Stomach (tissue), 9 donors: ENCODE results near the gene DCST2. TPM values are rescaled to one million over a fixed set of nuclear protein-coding genes. Genes with fewer than 3 reads are reported as not detected.

Experiments used
- DNase-seq, 2 donors: peaks; one replicate each; pipeline versions ENCODE4 v3.0.0 to v3.0.0-alpha.2; 2013 to 2019
- H3K27ac ChIP-seq, 5 donors: fragments of 200-600 bp in 4 of 5; sonication (generic) in 4 of 5; one replicate each; pipeline ENCODE4 v1.5.1; 2013 to 2019; ENCODE audit warnings: mild to moderate bottlenecking in 1 of 5, moderate library complexity in 1 of 5
- H3K27me3 ChIP-seq, 3 donors: fragments of 200-600 bp; sonication (generic); one replicate each; pipeline ENCODE4 v1.5.1; 2017 to 2019; ENCODE audit warnings: mixed run types in 1 of 3
- H3K36me3 ChIP-seq, 4 donors: fragments of 200-600 bp; sonication (generic); 1 replicate in 3 of 4; 2 replicates in 1 of 4; pipeline ENCODE4 v1.5.1; 2016 to 2019
- H3K4me1 ChIP-seq, 4 donors: fragments of 200-600 bp; sonication (generic); one replicate each; pipeline ENCODE4 v1.5.1; 2016 to 2019
- H3K4me3 ChIP-seq, 4 donors: fragments of 200-600 bp; sonication (generic) in 3 of 4; one replicate each; pipeline ENCODE4 v1.5.1; 2016 to 2019; ENCODE audit warnings: mild to moderate bottlenecking in 1 of 4
- H3K9me3 ChIP-seq, 4 donors: fragments of 200-600 bp; sonication (generic); one replicate each; pipeline ENCODE4 v1.5.1; 2016 to 2019
- EP300 ChIP-seq: sonication (generic); formaldehyde crosslinking; IDR thresholded peaks from one replicate; pipeline ENCODE4 v1.6.1; 2017; ENCODE audit warnings: antibody characterized with exemption
- POLR2A ChIP-seq, 4 donors: fragments of 450-650 bp; IDR thresholded peaks; one replicate each; pipeline ENCODE4 v1.6.1; 2016; ENCODE audit warnings: antibody characterized with exemption in 4 of 4, control low read depth in 2 of 4, mild to moderate bottlenecking in 1 of 4, moderate library complexity in 1 of 4
- POLR2AphosphoS5 ChIP-seq, 3 donors: sonication (generic); formaldehyde crosslinking; IDR thresholded peaks; one replicate each; pipeline ENCODE4 v1.6.1; 2016; ENCODE audit warnings: antibody characterized with exemption in 3 of 3
- WGBS, 5 donors: extraction: QIAGEN DNeasy Blood & Tissue Kit in 3 of 5; methylation state at CpG; one replicate each; pipeline versions ENCODE4 v1.1.5 to v1.1.7; 2013 to 2018; 5-methylcytosine and 5-hydroxymethylcytosine counted together
- intact Hi-C: fragments of 100-400 bp; cut with DNase I; formaldehyde crosslinking; loops from one replicate; pipeline ENCODE4 v1.15.1; 2023; ENCODE audit warnings: low total_unique reads
- polyA plus RNA-seq, 3 donors: library from polyadenylated mRNA; stranded (reverse); fragments of 200-250 nt; gene quantifications; one replicate each; pipeline ENCODE4 v1.2.3, GENCODE V29; 2013
- total RNA-seq, 5 donors: library from RNA; depleted of rRNA; stranded (reverse); fragments of >200 nt; gene quantifications; one replicate each; pipeline versions ENCODE4 v1.1.0 to v1.2.3, GENCODE V29; 2014 to 2016
- TF ChIP-seq, protein P1 (sequence below), 7 experiments: fragments of 450-650 bp in 4 of 7; fragments of 200-600 bp in 3 of 7; sonication (generic) in 3 of 7; IDR thresholded peaks; one replicate each; pipeline ENCODE4 v1.5.1; 2016 to 2019; ENCODE audit warnings: antibody characterized with exemption in 7 of 7, control low read depth in 2 of 7, mild to moderate bottlenecking in 1 of 7
- donor health status: healthy with polysubstance abuse.
- donor health status: Bipolar disorder and iron deficiency.
- donor health status: healthy.

The DCST2 gene
- total and polyA plus RNA-seq, 8 donors: 1.6 to 158 (median 6.4) TPM; not detected in 4

DNA sequence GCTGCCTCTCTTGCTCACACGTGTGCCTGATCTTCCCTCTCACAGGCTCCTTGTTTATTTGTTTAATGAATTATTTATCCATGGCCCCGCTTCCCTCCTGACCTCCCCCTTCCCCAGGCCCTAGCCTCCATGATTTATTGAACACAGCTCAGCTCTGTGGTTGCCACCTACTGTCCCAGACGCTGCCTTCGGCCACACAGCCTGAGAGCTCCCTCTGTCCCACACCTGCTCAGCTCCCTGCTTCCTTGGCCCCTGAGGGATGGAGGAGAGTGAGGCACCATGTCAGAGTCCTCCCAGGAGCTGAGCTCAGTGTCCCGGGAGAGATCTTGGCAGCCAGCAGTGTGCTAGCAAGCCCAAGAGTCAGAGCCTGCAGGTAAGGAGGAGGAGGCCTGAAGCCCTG lies 42.0 kb upstream of the DCST2 start:
- H3K27ac ChIP-seq: no peak overlapping the region
- no peaks in the 10 kb centered on the region for H3K9me3 ChIP-seq
- no peak for TF ChIP-seq EP300
- TF ChIP-seq POLR2AphosphoS5 (IDR thresholded peaks at IDR 0.05): no peak
- TF ChIP-seq, protein P1, sequence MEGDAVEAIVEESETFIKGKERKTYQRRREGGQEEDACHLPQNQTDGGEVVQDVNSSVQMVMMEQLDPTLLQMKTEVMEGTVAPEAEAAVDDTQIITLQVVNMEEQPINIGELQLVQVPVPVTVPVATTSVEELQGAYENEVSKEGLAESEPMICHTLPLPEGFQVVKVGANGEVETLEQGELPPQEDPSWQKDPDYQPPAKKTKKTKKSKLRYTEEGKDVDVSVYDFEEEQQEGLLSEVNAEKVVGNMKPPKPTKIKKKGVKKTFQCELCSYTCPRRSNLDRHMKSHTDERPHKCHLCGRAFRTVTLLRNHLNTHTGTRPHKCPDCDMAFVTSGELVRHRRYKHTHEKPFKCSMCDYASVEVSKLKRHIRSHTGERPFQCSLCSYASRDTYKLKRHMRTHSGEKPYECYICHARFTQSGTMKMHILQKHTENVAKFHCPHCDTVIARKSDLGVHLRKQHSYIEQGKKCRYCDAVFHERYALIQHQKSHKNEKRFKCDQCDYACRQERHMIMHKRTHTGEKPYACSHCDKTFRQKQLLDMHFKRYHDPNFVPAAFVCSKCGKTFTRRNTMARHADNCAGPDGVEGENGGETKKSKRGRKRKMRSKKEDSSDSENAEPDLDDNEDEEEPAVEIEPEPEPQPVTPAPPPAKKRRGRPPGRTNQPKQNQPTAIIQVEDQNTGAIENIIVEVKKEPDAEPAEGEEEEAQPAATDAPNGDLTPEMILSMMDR (IDR thresholded peaks at IDR 0.05): no peak
- no peak for TF ChIP-seq POLR2A (IDR thresholded peaks at IDR 0.05)
- H3K27me3 ChIP-seq: peaks cover 8 to 22% (median 21%) of the 10 kb centered on the region in 3 donors
- no peak for DNase-seq
- no peaks in the 10 kb centered on the region for H3K36me3 ChIP-seq
- peaks cover 31 to 42% (median 39%) of the 10 kb centered on the region in 4 donors for H3K4me1 ChIP-seq
- no peak overlapping the region for H3K4me3 ChIP-seq
- intact Hi-C loops: no loop called here
- 56 to 71% (median 58%) methylated on average over 5 of the region's 5 CpGs for WGBS, 5 donors

DNA sequence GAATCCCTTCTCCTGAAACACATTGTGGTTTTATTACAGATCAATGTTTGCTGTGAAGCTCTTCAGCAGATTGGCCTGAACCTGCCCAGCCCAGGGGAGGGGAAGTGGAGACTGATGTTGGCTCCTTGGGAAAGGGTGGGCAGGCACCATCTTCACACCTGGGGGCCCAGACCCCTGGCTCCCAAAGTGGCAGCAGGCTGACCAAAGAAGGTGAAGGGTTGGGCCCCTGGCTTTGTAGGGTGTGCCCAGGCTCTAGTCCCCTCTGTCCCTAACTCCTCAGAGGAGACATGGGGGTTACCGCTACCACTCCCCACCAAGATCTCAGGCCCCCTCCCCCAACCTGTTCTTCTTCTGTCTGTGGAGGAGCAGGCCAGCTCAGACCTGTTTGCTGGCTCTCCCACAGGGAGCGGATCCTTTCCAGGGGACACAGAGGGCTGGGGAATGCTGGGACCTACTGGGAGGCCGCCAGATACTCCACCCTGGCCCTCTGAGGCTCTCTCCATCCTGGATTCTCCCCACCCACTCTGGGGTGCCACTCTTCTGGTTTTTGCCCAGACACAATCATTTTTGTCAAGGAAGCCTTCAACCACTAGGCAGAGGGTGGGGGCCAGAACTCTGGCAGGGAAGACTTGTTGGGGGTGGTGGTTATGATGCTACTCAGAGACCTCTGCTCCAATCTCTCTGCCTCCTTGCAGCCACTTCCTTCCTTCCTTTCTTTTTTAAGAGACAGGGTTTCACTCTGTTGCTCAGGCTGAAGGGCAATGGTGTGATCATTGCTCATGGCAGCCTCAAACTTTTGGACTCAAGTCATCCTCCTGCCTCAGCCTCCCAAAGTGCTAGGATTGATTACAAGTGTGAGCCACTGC lies 40.0 kb upstream of the DCST2 start:
- intact Hi-C loops: no loop called here
- Histone ChIP-seq H3K27ac (no peak overlapping the region), H3K4me1 (peaks cover 19 to 34% (median 28%) of the 10 kb centered on the region in 4 donors), H3K27me3 (peaks cover 0 to 3% (median 1%) of the 10 kb centered on the region in 3 donors), H3K4me3 (no peak overlapping the region), H3K9me3 (no peaks in the 10 kb centered on the region), H3K36me3 (peaks cover 0 to 11% (median 8%) of the 10 kb centered on the region in 4 donors)
- 87 to 98% (median 94%) methylated on average over 3 of the region's 3 CpGs for WGBS, 5 donors
- DNase-seq: no peak
- TF ChIP-seq, protein P1 (IDR thresholded peaks at IDR 0.05): no peak
- TF ChIP-seq POLR2AphosphoS5 (IDR thresholded peaks at IDR 0.05) (no peak), POLR2A (IDR thresholded peaks at IDR 0.05) (no peak), EP300 (no peak)

DNA sequence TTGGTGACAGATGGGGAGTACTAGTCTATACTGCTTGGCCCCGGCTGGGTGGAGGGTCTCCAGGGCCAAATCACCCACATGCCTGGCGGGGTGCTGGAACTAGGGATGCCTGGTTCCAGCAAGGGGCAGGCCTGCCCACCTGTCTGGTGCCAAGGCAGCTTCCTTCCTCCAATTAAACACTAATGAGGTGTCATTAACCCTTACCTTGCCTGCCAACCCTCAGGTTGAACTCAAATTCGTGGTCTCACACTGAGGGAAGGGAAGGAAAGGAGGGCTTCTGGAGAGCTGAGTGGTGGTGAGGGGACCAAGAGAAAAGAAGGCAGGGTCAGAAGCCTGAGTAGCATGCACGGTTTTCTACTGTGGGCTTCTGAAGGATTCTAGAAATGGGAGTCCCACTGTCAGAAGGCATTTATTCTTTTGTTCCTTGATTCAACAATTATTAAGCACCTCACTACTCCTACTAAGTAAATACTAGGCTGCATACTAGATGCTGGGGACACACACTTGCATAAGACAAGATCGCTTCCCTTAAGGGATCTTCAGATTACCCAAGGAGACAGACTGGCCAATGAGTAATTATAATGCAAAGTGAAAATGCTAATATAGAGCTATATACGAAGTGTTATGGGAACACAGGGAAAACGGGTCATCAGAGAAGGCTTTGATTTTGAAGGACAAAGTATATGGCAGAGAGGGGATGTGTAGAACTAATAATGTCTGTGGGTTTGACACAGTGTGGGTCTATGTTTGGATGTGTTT lies 39.1 kb upstream of the DCST2 start:
- no peak for TF ChIP-seq POLR2AphosphoS5 (IDR thresholded peaks at IDR 0.05)
- TF ChIP-seq EP300: no peak
- TF ChIP-seq POLR2A (IDR thresholded peaks at IDR 0.05): no peak
- TF ChIP-seq, protein P1 (IDR thresholded peaks at IDR 0.05): no peak
- intact Hi-C loops: no loop called here
- Histone ChIP-seq H3K27me3 (no peaks in the 10 kb centered on the region), H3K4me3 (no peak overlapping the region), H3K36me3 (peaks cover 0 to 16% (median 14%) of the 10 kb centered on the region in 4 donors), H3K4me1 (peaks cover 16 to 25% (median 21%) of the 10 kb centered on the region in 4 donors), H3K9me3 (no peaks in the 10 kb centered on the region), H3K27ac (no peak overlapping the region)
- WGBS, 5 donors: 57 to 63% (median 59%) methylated on average over 6 to 7 of the region's 7 CpGs
- no peak for DNase-seq

DNA sequence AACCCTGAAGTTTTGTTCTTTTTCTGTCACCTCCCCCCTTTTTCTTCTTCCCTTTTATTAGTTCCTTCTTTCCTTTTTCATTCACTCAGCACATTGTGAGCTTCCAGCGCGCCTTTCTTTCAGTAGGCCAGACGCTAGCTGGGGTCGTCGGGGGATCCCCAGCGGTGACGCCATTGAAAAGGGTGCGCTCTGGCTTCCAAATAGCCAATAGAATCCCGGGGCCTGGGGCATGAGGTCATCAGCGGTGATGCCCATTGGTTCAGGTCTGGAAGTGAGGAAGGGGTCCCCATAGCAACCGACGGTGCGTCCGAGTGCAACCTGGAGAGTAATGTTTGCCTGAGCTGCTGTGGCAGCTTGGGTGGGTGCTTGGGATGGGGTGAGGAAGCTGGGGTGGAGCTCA lies 38.1 kb upstream of the DCST2 start:
- DNase-seq: peak in 1 of 2 donors; percentile 75
- TF ChIP-seq POLR2A (IDR thresholded peaks at IDR 0.05) (no peak), EP300 (no peak), POLR2AphosphoS5 (IDR thresholded peaks at IDR 0.05) (no peak)
- TF ChIP-seq, protein P1 (IDR thresholded peaks at IDR 0.05): no peak
- Histone ChIP-seq H3K4me1 (peaks cover 16 to 25% (median 21%) of the 10 kb centered on the region in 4 donors), H3K9me3 (no peaks in the 10 kb centered on the region), H3K4me3 (no peak overlapping the region), H3K36me3 (peaks cover 0 to 25% (median 19%) of the 10 kb centered on the region in 4 donors), H3K27me3 (no peaks in the 10 kb centered on the region), H3K27ac (peak overlapping the region in 3 of 5 donors; percentile 38 to 78 (median 53))
- intact Hi-C loops: no loop called here
- 50 to 66% (median 57%) methylated on average over 14 of the region's 14 CpGs for WGBS, 5 donors
